Nephron (organoid): Measurements from ENCODE around the gene DLG1.

Experiments
- H3K27ac Mint-ChIP-seq, 3 experiments: 2 replicates each; pipeline ENCODE4 v1.8.0; 2020; ENCODE audit warnings: mixed read lengths in 3 of 3, mild to moderate bottlenecking in 2 of 3, moderate library complexity in 1 of 3
- H3K27me3 Mint-ChIP-seq: 2 replicates; pipeline ENCODE4 v1.8.0; 2021; ENCODE audit warnings: low read depth, mild to moderate bottlenecking, moderate library complexity, mixed read lengths
- H3K36me3 Mint-ChIP-seq: 2 replicates; pipeline ENCODE4 v1.8.0; 2020; ENCODE audit warnings: low read depth, mixed read lengths
- H3K4me1 Mint-ChIP-seq: 2 replicates; pipeline ENCODE4 v1.8.0; 2020; ENCODE audit warnings: mixed read lengths
- H3K4me3 Mint-ChIP-seq, 3 experiments: 2 replicates each; pipeline ENCODE4 v1.8.0; 2020; ENCODE audit warnings: mild to moderate bottlenecking in 3 of 3, mixed read lengths in 3 of 3, moderate library complexity in 2 of 3
- H3K9me3 Mint-ChIP-seq: 2 replicates; pipeline ENCODE4 v1.8.0; 2020; ENCODE audit warnings: mixed read lengths
- CTCF ChIP-seq, 3 experiments: fragments of 200-600 bp; sonication (generic); IDR thresholded peaks; one replicate each; pipeline ENCODE4 v1.5.0; 2021; ENCODE audit warnings: antibody characterized with exemption in 3 of 3; ENCODE audit not compliant: unreplicated experiment in 3 of 3

DLG1 gene

GRCh38 chr3:197027896-197028727, 270.3 kb downstream of the DLG1 start:
- peak overlapping the region; percentile 21 to 53 (median 52) for H3K4me3 Mint-ChIP-seq
- H3K36me3 Mint-ChIP-seq, result no peaks in the 10 kb centered on the region
- no peaks in the 10 kb centered on the region for H3K9me3 Mint-ChIP-seq
- peaks cover 61% of the 10 kb centered on the region for H3K27me3 Mint-ChIP-seq
- H3K4me1 Mint-ChIP-seq, result peaks cover 6% of the 10 kb centered on the region
- no peak for TF ChIP-seq CTCF (IDR thresholded peaks at IDR 0.05; ENCODE audit: unreplicated experiment in 3 of 3)
- no peak overlapping the region for H3K27ac Mint-ChIP-seq

- Mint-ChIP-seq H3K36me3 (no peaks in the 10 kb centered on the region), H3K4me3 (no peak overlapping the region), H3K27me3 (peaks cover 66% of the 10 kb centered on the region), H3K9me3 (no peaks in the 10 kb centered on the region), H3K27ac (no peak overlapping the region), H3K4me1 (peaks cover 10% of the 10 kb centered on the region)
- TF ChIP-seq CTCF (IDR thresholded peaks at IDR 0.05; ENCODE audit: unreplicated experiment in 3 of 3), result no peak
Measured at GRCh38 chr3:197027151-197027895, 271.1 kb downstream of the DLG1 start.

- Mint-ChIP-seq H3K4me1 (peaks cover 10% of the 10 kb centered on the region), H3K36me3 (no peaks in the 10 kb centered on the region), H3K9me3 (no peaks in the 10 kb centered on the region), H3K4me3 (no peak overlapping the region), H3K27ac (no peak overlapping the region), H3K27me3 (peaks cover 66% of the 10 kb centered on the region)
- TF ChIP-seq CTCF (IDR thresholded peaks at IDR 0.05; ENCODE audit: unreplicated experiment in 3 of 3), result no peak
Measured at GRCh38 chr3:197026481-197026866, 271.9 kb downstream of the DLG1 start.

GRCh38 chr3:197025736-197026480, 272.5 kb downstream of the DLG1 start:
- H3K9me3 Mint-ChIP-seq, result no peaks in the 10 kb centered on the region
- peak overlapping the region in 1 of 3 experiments; percentile 4 for H3K4me3 Mint-ChIP-seq
- no peak for TF ChIP-seq CTCF (IDR thresholded peaks at IDR 0.05; ENCODE audit: unreplicated experiment in 3 of 3)
- no peak overlapping the region for H3K27ac Mint-ChIP-seq
- H3K4me1 Mint-ChIP-seq, result peaks cover 10% of the 10 kb centered on the region
- H3K36me3 Mint-ChIP-seq, result no peaks in the 10 kb centered on the region
- H3K27me3 Mint-ChIP-seq, result peaks cover 63% of the 10 kb centered on the region

GRCh38 chr3:197024881-197025735, 273.3 kb downstream of the DLG1 start:
- peaks cover 10% of the 10 kb centered on the region for H3K4me1 Mint-ChIP-seq
- TF ChIP-seq CTCF (IDR thresholded peaks at IDR 0.05; ENCODE audit: unreplicated experiment in 3 of 3), result no peak
- no peak overlapping the region for H3K27ac Mint-ChIP-seq
- peaks cover 63% of the 10 kb centered on the region for H3K27me3 Mint-ChIP-seq
- H3K36me3 Mint-ChIP-seq, result no peaks in the 10 kb centered on the region
- H3K4me3 Mint-ChIP-seq, result peak overlapping the region in 1 of 3 experiments; percentile 4
- H3K9me3 Mint-ChIP-seq, result no peaks in the 10 kb centered on the region
